ENCODE measurements around the gene FOSL1.

FOSL1 gene

GRCh38 chr11:65917434-65918210 is 17.4 kb upstream of the FOSL1 start:
- H3K27ac ChIP-seq (replicated peaks) = peak overlapping the region; percentile 86; the same call in 1 of the 2 replicates

GRCh38 chr11:65917077-65917433 is 16.9 kb upstream of the FOSL1 start:
- no peak overlapping the region for H3K27ac ChIP-seq (replicated peaks)
- DNase-seq (ENCODE audit: low read depth in 1 of 2, low spot score in 1 of 2) = no peak
- no peak overlapping the region for H3K4me3 ChIP-seq (replicated peaks; ENCODE audit: insufficient read depth, low read length)
- no peaks in the 10 kb centered on the region for H3K27me3 ChIP-seq (ENCODE audit: insufficient read depth, poor library complexity, severe bottlenecking)
- TF ChIP-seq GABPA (IDR thresholded peaks at IDR 0.05; ENCODE audit: low read depth) (no peak), CTCF (IDR thresholded peaks at IDR 0.05; ENCODE audit: insufficient read depth, low read length) (no peak), SPI1 (IDR thresholded peaks at IDR 0.05; ENCODE audit: borderline replicate concordance, low read depth) (no peak), POLR2AphosphoS5 (IDR thresholded peaks at IDR 0.05; ENCODE audit: low read depth) (no peak), REST (IDR thresholded peaks at IDR 0.05; ENCODE audit: insufficient replicate concordance, low read depth) (no peak)

More at GRCh38 chr11:65917434-65918210, 17.4 kb upstream of the FOSL1 start:
- no peak for DNase-seq (ENCODE audit: low read depth in 1 of 2, low spot score in 1 of 2)
- H3K4me3 ChIP-seq (replicated peaks; ENCODE audit: insufficient read depth, low read length) = peak overlapping the region; percentile 86
- no peaks in the 10 kb centered on the region for H3K27me3 ChIP-seq (ENCODE audit: insufficient read depth, poor library complexity, severe bottlenecking)
- TF ChIP-seq CTCF (IDR thresholded peaks at IDR 0.05; ENCODE audit: insufficient read depth, low read length) = no peak
- TF ChIP-seq GABPA (IDR thresholded peaks at IDR 0.05; ENCODE audit: low read depth) = no peak
- no peak for TF ChIP-seq SPI1 (IDR thresholded peaks at IDR 0.05; ENCODE audit: borderline replicate concordance, low read depth)
- no peak for TF ChIP-seq REST (IDR thresholded peaks at IDR 0.05; ENCODE audit: insufficient replicate concordance, low read depth)
- no peak for TF ChIP-seq POLR2AphosphoS5 (IDR thresholded peaks at IDR 0.05; ENCODE audit: low read depth)

- TF ChIP-seq REST (IDR thresholded peaks at IDR 0.05; ENCODE audit: insufficient replicate concordance, low read depth) (no peak), GABPA (IDR thresholded peaks at IDR 0.05; ENCODE audit: low read depth) (no peak), SPI1 (IDR thresholded peaks at IDR 0.05; ENCODE audit: borderline replicate concordance, low read depth) (no peak), CTCF (IDR thresholded peaks at IDR 0.05; ENCODE audit: insufficient read depth, low read length) (no peak), POLR2AphosphoS5 (IDR thresholded peaks at IDR 0.05; ENCODE audit: low read depth) (no peak)
- no peak overlapping the region for H3K4me3 ChIP-seq (replicated peaks; ENCODE audit: insufficient read depth, low read length)
- H3K27me3 ChIP-seq (ENCODE audit: insufficient read depth, poor library complexity, severe bottlenecking) = no peaks in the 10 kb centered on the region
- no peak for DNase-seq (ENCODE audit: low read depth in 1 of 2, low spot score in 1 of 2)
- no peak overlapping the region for H3K27ac ChIP-seq (replicated peaks)
These were observed 16.2 kb upstream of the FOSL1 start for GRCh38 chr11:65916391-65916790.
